Measurements from ENCODE around the gene ADAMTS7.
"Not testable (repeated sequence)": the region's sequence is repeated elsewhere in the genome, so short reads cannot be mapped to it uniquely, and the experiment has no call there.

ADAMTS7 gene

DNA sequence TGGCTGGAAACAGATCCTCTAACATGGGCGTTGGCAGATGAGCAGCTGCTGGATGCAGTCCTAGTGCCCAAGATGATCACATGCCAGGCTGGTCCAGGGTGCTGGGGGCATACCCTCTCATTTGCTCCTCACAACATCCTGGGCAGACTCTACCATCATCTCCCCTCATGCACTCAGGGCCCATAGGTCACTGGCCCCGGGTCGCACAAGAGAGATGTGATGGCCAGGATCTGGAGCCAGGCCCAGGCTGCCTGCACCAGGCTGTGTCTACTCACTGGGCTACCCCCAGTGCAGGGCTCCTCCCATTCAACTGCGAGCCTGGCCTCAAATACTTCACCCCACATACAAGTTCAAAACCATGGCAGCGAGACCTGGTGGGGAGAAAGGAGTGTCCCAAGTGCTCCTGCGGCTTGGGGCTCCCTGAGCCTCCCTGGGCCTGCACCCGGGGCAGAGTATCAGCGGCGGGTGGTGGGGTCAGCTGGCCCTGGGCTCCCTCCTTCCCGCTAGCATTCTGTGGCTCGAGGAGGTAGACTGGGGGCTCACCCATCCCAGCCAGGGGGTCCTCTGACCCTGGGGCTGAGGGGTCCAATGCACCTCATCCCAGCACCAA, 32.0 kb downstream of the ADAMTS7 start:
- DNase-seq (ENCODE audit: low read depth) = not testable (repeated sequence)

DNA sequence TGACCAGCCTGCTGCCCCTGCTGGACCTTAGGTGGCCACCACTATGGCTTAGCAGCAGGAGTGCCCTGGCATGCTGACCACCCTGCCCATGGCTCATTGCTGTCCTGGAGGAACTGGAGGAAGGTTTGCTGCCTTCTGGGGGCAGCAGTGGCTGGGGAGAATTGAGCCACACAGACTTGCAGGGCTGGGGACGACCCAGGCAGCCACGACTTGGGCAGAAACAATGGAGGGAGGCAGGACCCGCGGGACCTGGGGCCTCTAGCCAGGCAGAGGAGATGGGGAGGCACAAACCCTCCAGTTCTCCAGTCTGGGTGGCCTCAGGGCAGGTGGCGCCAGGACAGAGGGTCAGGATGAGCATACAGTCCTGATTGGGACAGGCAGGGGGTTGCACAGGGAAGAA, 32.8 kb downstream of the ADAMTS7 start:
- DNase-seq (ENCODE audit: low read depth) = no peak

DNA sequence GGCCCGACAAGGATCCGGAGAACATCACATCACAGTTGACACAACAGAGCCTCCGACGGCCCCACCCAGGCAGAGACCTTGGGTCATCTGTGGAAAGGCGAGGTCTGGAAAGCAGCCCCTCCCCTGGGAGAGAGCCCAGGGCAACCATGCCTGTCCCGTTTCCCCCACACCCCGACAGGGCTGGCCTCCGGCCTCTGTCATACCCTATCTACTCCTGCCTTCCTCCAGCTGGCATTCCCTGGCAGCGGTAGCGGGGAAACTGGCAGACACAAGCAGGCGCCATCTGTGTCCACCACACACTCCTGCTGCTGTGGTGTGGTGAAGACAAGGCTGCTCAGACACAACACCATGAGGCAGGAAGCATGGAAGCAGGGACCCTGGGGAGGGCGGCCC, 33.3 kb downstream of the ADAMTS7 start:
- not testable (repeated sequence) for DNase-seq (ENCODE audit: low read depth)

GRCh38 chr15:78777290-78777952, 33.8 kb downstream of the ADAMTS7 start:
- DNase-seq (ENCODE audit: low read depth) = not testable (repeated sequence)

DNA sequence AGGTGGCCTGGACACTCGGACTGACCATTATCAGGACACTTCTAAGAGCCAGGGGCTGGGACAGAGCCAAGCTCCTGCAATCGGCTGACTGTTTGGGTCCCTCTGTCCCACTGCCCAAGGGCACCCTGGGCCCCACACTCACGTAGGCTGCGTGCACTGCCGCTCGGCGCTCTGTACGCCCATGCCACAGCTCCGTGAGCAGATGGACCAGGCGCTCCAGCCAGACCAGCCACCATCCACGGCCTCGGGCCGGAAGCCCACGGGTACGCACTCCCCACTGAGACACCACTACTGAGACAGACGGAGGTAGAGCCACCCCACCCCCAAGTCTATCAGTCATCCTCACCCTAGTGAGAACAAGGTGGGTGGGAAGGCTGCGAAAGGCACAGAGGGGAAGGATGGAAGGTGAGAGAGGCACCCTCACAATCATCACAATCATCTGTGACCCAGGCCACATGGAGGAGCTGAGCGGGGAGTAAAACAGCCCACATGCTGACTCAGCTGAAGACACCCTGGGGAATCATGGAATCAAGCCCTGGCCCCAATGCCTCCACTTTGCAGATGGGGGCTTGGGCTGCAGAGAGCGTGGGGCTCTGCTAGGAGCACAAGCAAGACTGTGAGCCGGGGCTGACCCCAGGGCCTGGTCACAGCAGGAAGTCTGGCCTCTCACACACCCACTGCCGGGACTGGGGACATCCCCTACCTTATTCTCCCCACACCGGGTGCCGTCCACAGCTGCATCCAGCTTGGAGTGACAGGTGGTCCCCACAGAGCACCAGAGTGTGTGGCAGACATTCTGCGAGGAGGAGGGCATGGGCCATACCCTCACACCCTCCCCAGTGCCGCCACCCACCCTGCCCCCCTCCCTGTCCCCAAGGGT, 35.0 kb downstream of the ADAMTS7 start:
- DNase-seq (ENCODE audit: low read depth) = not testable (repeated sequence)

DNA sequence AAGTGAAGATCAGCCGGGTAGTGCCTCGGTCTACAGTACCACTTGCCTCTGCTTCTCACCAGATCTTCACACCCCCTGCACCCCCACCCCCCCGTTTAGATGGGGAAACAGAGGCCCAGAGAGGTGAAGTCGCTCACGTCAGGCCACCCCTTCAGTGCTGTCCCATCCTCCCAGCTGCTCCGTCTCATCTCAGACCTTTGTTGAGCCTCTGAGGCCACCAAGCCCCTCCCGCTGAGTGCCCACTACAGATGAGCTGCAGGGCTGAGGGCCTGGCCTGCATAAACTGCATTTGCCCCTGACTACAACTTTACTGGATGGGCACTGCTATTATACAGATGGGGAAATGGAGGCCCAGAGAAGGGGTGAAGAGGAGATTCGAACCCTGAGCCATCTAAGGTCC, 35.8 kb downstream of the ADAMTS7 start:
- no peak for DNase-seq (ENCODE audit: low read depth)

- not testable (repeated sequence) for DNase-seq (ENCODE audit: low read depth)
Observed at GRCh38 chr15:78774451-78774990, 36.7 kb downstream of the ADAMTS7 start.

GRCh38 chr15:78773765-78774450, 37.4 kb downstream of the ADAMTS7 start:
- not testable (repeated sequence) for DNase-seq (ENCODE audit: low read depth)

GRCh38 chr15:78772738-78773137, 38.5 kb downstream of the ADAMTS7 start:
- no peak for DNase-seq (ENCODE audit: low read depth)

GRCh38 chr15:78771436-78772000, 39.7 kb downstream of the ADAMTS7 start:
- not testable (repeated sequence) for DNase-seq (ENCODE audit: low read depth)

GRCh38 chr15:78771020-78771419, 40.2 kb downstream of the ADAMTS7 start:
- not testable (repeated sequence) for DNase-seq (ENCODE audit: low read depth)

DNA sequence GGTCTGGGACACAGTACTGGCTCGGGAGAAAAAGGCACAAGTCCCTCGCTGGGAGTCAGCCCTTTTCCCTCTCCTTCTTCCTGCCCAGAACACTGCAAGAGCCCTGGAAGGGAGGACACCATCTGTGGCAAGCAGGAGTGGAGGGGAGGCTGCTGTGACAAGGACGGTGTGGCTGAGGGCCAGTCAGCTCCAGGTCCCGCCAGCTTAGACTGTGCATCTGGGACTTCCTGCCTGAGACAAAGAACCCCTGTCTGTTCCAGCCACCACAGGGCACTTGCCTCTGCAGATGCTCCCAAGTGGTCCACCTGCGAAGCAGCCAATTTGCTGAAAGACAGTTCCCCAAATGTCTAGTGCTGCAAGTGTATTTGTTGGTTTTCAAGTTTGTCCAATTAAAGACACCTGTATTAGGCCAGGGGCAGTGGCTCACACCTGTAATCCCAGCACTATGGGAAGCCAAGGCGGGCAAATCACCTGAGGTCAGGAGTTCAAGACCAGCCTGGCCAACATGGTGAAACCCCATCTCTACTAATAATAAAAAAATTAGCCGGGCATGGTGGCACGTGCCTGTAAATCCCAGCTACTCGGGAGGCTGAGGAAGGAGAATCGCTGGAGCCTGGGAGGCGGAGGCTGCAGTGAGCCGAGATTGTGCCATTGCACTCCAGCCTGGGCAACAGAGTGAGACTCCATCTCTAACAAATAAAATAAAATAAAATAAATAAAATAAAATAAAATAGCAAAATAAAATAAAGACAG, 41.6 kb downstream of the ADAMTS7 start:
- not testable (repeated sequence) for DNase-seq (ENCODE audit: low read depth)

- no peak for DNase-seq (ENCODE audit: low read depth)
Observed at GRCh38 chr15:78768531-78769408, 42.5 kb downstream of the ADAMTS7 start.

GRCh38 chr15:78768096-78768495, 43.2 kb downstream of the ADAMTS7 start:
- DNase-seq (ENCODE audit: low read depth) = no peak

DNA sequence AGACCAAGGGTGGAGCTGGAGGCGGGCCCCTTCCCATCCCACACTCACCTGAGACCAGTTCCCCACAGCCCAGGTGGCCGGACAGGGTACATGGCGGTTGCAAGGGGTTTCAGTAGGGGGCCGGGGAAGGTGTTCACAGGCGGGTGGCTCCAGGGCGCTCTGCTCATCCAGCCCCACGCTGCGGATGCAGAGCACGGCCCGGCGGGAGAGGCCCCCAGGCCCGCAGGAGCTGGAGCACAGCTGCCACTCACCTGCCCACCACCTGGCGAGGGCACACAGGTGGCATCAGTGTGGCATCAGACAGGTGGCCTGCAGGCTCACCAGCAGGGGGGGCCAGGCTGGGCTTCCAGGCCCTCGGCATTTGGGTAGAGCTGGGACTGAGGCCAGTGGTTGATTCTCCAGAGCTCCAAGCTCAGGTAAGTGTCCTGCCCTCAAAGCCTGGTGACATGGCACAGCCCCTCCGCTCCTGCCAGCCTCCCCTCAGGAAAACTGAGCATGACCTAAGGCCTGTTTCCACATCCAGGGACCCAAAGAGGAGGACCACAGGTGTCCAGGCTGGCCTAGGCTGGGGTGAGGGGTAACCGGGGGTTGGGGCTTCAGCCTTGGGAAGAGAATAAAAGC, 43.8 kb downstream of the ADAMTS7 start:
- DNase-seq (ENCODE audit: low read depth) = no peak

DNA sequence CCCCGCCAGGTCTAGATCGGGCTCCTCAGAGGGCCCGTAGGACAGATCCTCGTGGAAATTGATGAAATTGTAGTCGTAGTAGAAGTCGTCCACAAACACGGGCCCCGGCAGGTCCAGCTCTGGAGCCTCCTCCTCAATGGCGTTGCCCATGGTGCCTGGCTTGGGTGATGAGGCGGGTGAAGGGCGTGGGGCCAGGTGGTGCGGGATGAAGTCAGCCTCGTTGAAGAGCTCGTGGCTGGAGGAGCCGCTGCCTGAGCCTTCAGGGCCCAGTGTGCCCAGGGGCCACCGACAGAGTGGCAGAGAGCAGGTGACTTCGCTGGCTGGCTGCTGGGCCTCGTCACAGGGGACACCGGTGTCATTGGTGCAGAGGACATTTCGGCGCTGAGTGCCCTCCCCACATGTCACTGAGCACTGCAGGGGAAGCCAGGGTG, 44.6 kb downstream of the ADAMTS7 start:
- not testable (repeated sequence) for DNase-seq (ENCODE audit: low read depth)

GRCh38 chr15:78766041-78766440, 45.2 kb downstream of the ADAMTS7 start:
- DNase-seq (ENCODE audit: low read depth) = no peak

GRCh38 chr15:78765154-78765860, 46.0 kb downstream of the ADAMTS7 start:
- DNase-seq (ENCODE audit: low read depth) = not testable (repeated sequence)
